Aorta (tissue), 5 donors: Measurements from ENCODE around the gene ASH1L. TPM values are rescaled to one million over a fixed set of nuclear protein-coding genes. Genes with fewer than 3 reads are reported as not detected.
"Not testable (repeated sequence)": the region's sequence is repeated elsewhere in the genome, so short reads cannot be mapped to it uniquely, and the experiment has no call there.

ENCODE experiments used
- ATAC-seq: fragments of 200-7000 bp; cut with Tn5 transposase; one replicate; pipeline ENCODE4 v1.9.1; 2022; ENCODE audit warnings: moderate library complexity; ENCODE audit not compliant: low FRiP score
- DNase-seq, 2 donors: peaks; one replicate each; pipeline ENCODE4 v3.0.0-alpha.2; 2020
- H3K27ac ChIP-seq, 2 donors: one replicate each; pipeline ENCODE4 v1.5.1; 2013; ENCODE audit warnings: low read length in 2 of 2, mild to moderate bottlenecking in 2 of 2, moderate library complexity in 2 of 2, control low read depth in 1 of 2, inconsistent platforms in 1 of 2, low read depth in 1 of 2
- H3K27me3 ChIP-seq, 2 donors: one replicate each; pipeline ENCODE4 v1.6.1; 2013; ENCODE audit warnings: control low read depth in 1 of 2, low read length in 1 of 2, mild to moderate bottlenecking in 1 of 2, moderate library complexity in 1 of 2; ENCODE audit not compliant: insufficient read depth in 2 of 2, control insufficient read depth in 1 of 2
- H3K36me3 ChIP-seq, 2 donors: one replicate each; pipeline ENCODE4 v1.6.1; 2013; ENCODE audit warnings: control low read depth in 1 of 2, low read length in 1 of 2, mild to moderate bottlenecking in 1 of 2; ENCODE audit not compliant: insufficient read depth in 2 of 2, control insufficient read depth in 1 of 2
- H3K4me1 ChIP-seq, 2 donors: one replicate each; pipeline ENCODE4 v1.6.1; 2013; ENCODE audit warnings: low read length in 2 of 2, control low read depth in 1 of 2, mild to moderate bottlenecking in 1 of 2, moderate library complexity in 1 of 2; ENCODE audit not compliant: insufficient read depth in 2 of 2, control insufficient read depth in 1 of 2
- H3K4me3 ChIP-seq, 2 donors: one replicate each; pipeline ENCODE4 v1.5.1; 2013; ENCODE audit warnings: low read length in 2 of 2, control low read depth in 1 of 2, mild to moderate bottlenecking in 1 of 2
- H3K9me3 ChIP-seq: one replicate; pipeline ENCODE4 v1.6.1; 2013; ENCODE audit warnings: mild to moderate bottlenecking, low read length; ENCODE audit not compliant: control insufficient read depth
- WGBS, 2 donors: extraction: QIAGEN DNeasy Blood & Tissue Kit; methylation state at CpG; one replicate each; pipeline ENCODE4 v1.1.7; 2013; 5-methylcytosine and 5-hydroxymethylcytosine counted together
- intact Hi-C, 2 donors: fragments of 100-400 bp; cut with DNase I; formaldehyde crosslinking; loops; one replicate each; pipeline versions ENCODE4 v1.14.2 to v1.15.0; 2022
- polyA plus RNA-seq, 2 donors: library from polyadenylated mRNA; stranded (reverse); fragments of 200-250 nt; gene quantifications; one replicate each; pipeline ENCODE4 v1.2.3, GENCODE V29; 2013
- total RNA-seq, 2 donors: library from RNA; stranded (reverse); fragmentation: NEBNext Ultra II Directional; extraction: Animal tissue kit (Norgen Biotek cat#: 25700); gene quantifications; one replicate each; pipeline ENCODE4 v1.2.1, GENCODE V29; 2021
- donor health status: healthy with polysubstance abuse.
- donor health status: Bipolar disorder and iron deficiency.
- donor health status: DM: no; HTN: no; CAD: no.
- donor health status: DM: no; HTN: no; CAD: no.
- donor health status: DM: yes; HTN: yes; CAD: no.

Gene ASH1L
- total and polyA plus RNA-seq, 4 donors: 13.1 to 93.5 (median 43.9) TPM

GRCh38 chr1:155487541-155487940 is 75.1 kb downstream of the ASH1L start:
- H3K4me3 ChIP-seq: no peak overlapping the region
- 95 to 97% methylated on average over 4 of the region's 4 CpGs for WGBS, 2 donors
- ATAC-seq: no peak

GRCh38 chr1:155486952-155487351 is 75.7 kb downstream of the ASH1L start:
- H3K36me3 ChIP-seq, intact Hi-C loops, H3K27me3 ChIP-seq, H3K4me3 ChIP-seq, ATAC-seq, H3K4me1 ChIP-seq, H3K9me3 ChIP-seq, H3K27ac ChIP-seq, DNase-seq: not testable (repeated sequence)
- 91 to 92% methylated on average over 6 of the region's 6 CpGs for WGBS, 2 donors

More at GRCh38 chr1:155487541-155487940, 75.1 kb downstream of the ASH1L start:
- Histone ChIP-seq H3K36me3 (no peaks in the 10 kb centered on the region), H3K9me3 (no peaks in the 10 kb centered on the region), H3K4me1 (no peaks in the 10 kb centered on the region), H3K27me3 (no peaks in the 10 kb centered on the region), H3K27ac (no peak overlapping the region)
- DNase-seq: no peak
- intact Hi-C loops: no loop called here

- no peak overlapping the region for H3K27ac ChIP-seq
- no peaks in the 10 kb centered on the region for H3K27me3 ChIP-seq
- H3K36me3 ChIP-seq: peaks cover 4 to 5% of the 10 kb centered on the region in 2 donors
- ATAC-seq (no peak), DNase-seq (no peak)
- intact Hi-C loops: no loop called here
- H3K4me1 ChIP-seq: no peaks in the 10 kb centered on the region
- H3K9me3 ChIP-seq: no peaks in the 10 kb centered on the region
- H3K4me3 ChIP-seq: no peak overlapping the region
Measured at GRCh38 chr1:155485945-155486344, 76.7 kb downstream of the ASH1L start.

GRCh38 chr1:155485222-155485621 is 77.4 kb downstream of the ASH1L start:
- H3K27me3 ChIP-seq: no peaks in the 10 kb centered on the region
- 98 to 99% methylated on average over 4 of the region's 4 CpGs for WGBS, 2 donors
- intact Hi-C loops: no loop called here
- H3K9me3 ChIP-seq: no peaks in the 10 kb centered on the region
- H3K27ac ChIP-seq: no peak overlapping the region
- ATAC-seq: no peak
- no peak for DNase-seq
- H3K4me3 ChIP-seq: no peak overlapping the region
- H3K36me3 ChIP-seq: peaks cover 4 to 5% of the 10 kb centered on the region in 2 donors
- no peaks in the 10 kb centered on the region for H3K4me1 ChIP-seq

GRCh38 chr1:155481741-155482241 is 80.8 kb downstream of the ASH1L start:
- Histone ChIP-seq H3K27ac (no peak overlapping the region), H3K4me3 (no peak overlapping the region), H3K4me1 (peaks cover 0 to 1% of the 10 kb centered on the region in 2 donors), H3K27me3 (no peaks in the 10 kb centered on the region), H3K9me3 (no peaks in the 10 kb centered on the region), H3K36me3 (peaks cover 4 to 7% of the 10 kb centered on the region in 2 donors)
- no peak for ATAC-seq
- 50 to 59% methylated on average over 2 of the region's 2 CpGs for WGBS, 2 donors
- no peak for DNase-seq
- intact Hi-C loops: no loop called here

GRCh38 chr1:155479205-155479604 is 83.4 kb downstream of the ASH1L start:
- peaks cover 0 to 1% of the 10 kb centered on the region in 2 donors for H3K4me1 ChIP-seq
- 93 to 94% methylated on average over 2 of the region's 2 CpGs for WGBS, 2 donors
- H3K4me3 ChIP-seq: no peak overlapping the region
- intact Hi-C loops: no loop called here
- no peaks in the 10 kb centered on the region for H3K27me3 ChIP-seq
- peaks cover 4 to 7% of the 10 kb centered on the region in 2 donors for H3K36me3 ChIP-seq
- DNase-seq: no peak
- no peak overlapping the region for H3K27ac ChIP-seq
- no peaks in the 10 kb centered on the region for H3K9me3 ChIP-seq
- ATAC-seq: no peak

- Histone ChIP-seq H3K4me1 (peaks cover 0 to 1% of the 10 kb centered on the region in 2 donors), H3K4me3 (no peak overlapping the region), H3K36me3 (peaks cover 4 to 7% of the 10 kb centered on the region in 2 donors), H3K27me3 (no peaks in the 10 kb centered on the region), H3K27ac (no peak overlapping the region), H3K9me3 (no peaks in the 10 kb centered on the region)
- intact Hi-C loops: no loop called here
- DNase-seq (no peak), ATAC-seq (no peak)
- 95 to 97% methylated on average over 8 of the region's 8 CpGs for WGBS, 2 donors
Measured at GRCh38 chr1:155478270-155478852, 84.2 kb downstream of the ASH1L start.

GRCh38 chr1:155474146-155474545 is 88.5 kb downstream of the ASH1L start:
- no peaks in the 10 kb centered on the region for H3K9me3 ChIP-seq
- 86% methylated on average over 5 of the region's 5 CpGs for WGBS, 2 donors
- H3K4me1 ChIP-seq: no peaks in the 10 kb centered on the region
- H3K4me3 ChIP-seq: no peak overlapping the region
- ATAC-seq: no peak
- H3K27me3 ChIP-seq: no peaks in the 10 kb centered on the region
- no peak overlapping the region for H3K27ac ChIP-seq
- H3K36me3 ChIP-seq: peaks cover 0 to 2% of the 10 kb centered on the region in 2 donors
- no peak for DNase-seq
- intact Hi-C loops: no loop called here

GRCh38 chr1:155473151-155473821 is 89.3 kb downstream of the ASH1L start:
- no peaks in the 10 kb centered on the region for H3K4me1 ChIP-seq
- no peak overlapping the region for H3K27ac ChIP-seq
- H3K27me3 ChIP-seq: no peaks in the 10 kb centered on the region
- DNase-seq: no peak
- no peak overlapping the region for H3K4me3 ChIP-seq
- ATAC-seq: no peak
- H3K36me3 ChIP-seq: peaks cover 0 to 2% of the 10 kb centered on the region in 2 donors
- H3K9me3 ChIP-seq: no peaks in the 10 kb centered on the region
- intact Hi-C loops: no loop called here
- 41 to 51% methylated on average over 5 of the region's 5 CpGs for WGBS, 2 donors
